NCI-H524 (cell line): ENCODE data around the gene REX1BD.
A peak's percentile ranks its signal among the peaks of the same experiment; 100 is the strongest.
"Not testable (repeated sequence)": the region's sequence is repeated elsewhere in the genome, so short reads cannot be mapped to it uniquely, and the experiment has no call there.

Source experiments
- DNase-seq, 2 experiments: peaks; one replicate each; lab custom pipeline; 2025; lab: John Stamatoyannopoulos, UW

REX1BD gene

DNA sequence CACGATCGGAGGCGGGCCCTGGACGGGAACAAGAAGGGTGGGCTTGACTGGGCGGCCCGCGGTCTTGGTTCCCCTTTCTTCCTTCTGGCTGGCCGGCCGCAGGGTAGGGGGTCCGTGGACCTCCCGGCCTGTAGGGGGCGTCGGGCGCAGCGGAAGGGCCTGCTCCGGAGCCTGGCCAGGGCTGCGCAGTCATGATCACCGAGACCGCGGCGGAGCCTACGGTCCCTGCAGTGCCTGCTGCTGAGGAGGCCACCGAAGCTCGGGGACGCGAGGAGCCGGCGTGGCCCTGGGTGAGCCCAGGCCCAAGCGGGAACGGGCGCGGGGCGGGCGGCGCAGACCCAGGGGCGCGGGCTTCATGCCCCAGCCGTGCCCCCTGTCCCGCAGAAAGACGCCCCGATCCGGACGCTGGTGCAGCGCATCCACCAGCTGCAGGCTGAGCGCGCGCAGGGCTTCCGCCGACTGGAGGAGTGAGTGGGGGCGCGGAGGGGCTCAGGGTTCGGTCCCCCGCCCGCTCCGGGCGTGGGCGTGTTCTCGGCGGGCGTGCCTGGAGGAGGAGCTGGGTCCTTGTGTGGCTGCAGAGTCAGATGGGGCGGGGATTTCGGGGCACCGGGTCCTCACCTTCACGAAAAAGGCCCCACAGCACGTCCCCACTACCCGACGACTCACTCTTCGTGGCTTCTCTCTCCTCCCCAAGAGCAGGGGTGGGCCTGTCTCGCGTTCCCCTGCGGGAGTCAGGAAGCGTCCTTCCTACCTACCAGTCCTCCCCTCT lies at the start of gene REX1BD:
REX1BD (plus strand) TSS at position 188 of the 769 bp plus-strand sequence; CDS start at position 192, 4 bp downstream.
- peak; percentile 87 for DNase-seq

DNA sequence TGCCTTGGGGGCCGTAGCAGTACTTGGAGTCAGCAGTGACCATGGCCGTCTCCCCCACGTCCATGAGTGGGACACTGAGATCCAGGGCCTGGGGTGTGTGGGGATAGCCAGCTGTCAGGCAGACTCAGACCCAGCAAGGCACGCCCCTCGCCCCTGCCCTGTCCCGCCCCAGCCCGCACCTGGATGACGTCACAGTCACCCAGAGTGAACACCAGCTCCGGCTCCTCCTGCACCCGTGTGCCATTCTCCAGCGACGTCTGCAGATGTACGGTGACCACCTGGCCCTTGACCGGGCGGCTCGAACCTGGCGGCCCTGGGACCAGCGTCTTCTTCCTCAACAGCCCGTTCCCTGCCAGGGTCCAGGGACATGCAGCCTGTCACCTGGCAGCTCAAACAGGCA lies 49.2 kb upstream of the REX1BD start:
- no peak for DNase-seq

DNA sequence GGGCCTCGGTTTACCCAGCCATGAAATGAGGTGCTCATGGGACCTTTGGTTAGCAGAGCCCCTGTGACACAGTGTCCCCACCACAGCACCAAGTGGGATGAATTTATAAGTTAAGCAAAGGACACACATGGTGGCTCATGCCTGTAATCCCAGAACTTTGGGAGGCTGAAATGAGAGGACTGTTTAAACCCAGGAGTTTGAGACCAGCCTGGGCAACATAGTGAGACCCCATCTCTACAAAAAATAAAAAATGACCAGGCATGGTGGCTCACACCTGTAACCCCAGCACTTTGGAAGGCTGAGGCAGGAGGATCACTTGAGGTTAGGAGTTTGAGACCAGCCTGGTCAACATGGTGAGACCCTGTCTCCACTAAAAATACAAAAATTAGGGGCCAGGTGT lies 48.4 kb upstream of the REX1BD start:
- DNase-seq = not testable (repeated sequence)

DNA sequence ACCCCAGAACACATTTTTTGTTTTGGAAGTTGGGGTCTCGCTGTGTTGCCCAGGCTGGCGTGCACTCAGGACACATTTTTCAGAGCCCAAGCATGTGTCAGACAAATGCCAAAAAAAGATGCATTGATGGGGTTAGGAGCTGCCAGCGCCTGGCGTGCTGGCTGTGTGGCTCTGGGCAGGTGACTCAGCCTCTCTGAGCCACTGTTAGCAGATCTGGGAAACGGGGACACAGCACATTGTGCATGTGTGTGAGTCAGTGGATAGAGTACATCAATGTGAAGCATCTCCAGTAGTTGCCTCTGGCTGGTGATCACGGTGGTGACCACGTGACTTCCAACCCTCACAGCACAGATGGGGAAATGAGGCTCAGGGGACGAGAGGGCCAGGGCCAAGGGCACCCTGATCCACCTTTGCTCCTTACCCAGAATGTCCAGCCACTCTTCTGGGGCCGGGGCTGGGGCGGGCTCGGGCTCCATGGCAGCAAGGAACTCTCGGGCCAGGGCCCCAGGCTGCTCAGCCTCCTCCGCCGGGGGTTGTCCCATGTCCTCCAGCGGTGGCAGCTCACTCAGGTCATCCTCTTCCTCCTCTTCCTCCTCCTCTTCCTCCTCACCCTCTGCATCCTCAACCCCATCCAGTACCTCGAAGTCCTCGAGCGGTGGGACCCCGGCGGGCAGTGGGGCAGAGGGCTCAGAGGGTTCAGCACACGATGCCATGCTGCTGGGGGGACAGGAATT lies 47.2 kb upstream of the REX1BD start:
- DNase-seq = no peak

DNA sequence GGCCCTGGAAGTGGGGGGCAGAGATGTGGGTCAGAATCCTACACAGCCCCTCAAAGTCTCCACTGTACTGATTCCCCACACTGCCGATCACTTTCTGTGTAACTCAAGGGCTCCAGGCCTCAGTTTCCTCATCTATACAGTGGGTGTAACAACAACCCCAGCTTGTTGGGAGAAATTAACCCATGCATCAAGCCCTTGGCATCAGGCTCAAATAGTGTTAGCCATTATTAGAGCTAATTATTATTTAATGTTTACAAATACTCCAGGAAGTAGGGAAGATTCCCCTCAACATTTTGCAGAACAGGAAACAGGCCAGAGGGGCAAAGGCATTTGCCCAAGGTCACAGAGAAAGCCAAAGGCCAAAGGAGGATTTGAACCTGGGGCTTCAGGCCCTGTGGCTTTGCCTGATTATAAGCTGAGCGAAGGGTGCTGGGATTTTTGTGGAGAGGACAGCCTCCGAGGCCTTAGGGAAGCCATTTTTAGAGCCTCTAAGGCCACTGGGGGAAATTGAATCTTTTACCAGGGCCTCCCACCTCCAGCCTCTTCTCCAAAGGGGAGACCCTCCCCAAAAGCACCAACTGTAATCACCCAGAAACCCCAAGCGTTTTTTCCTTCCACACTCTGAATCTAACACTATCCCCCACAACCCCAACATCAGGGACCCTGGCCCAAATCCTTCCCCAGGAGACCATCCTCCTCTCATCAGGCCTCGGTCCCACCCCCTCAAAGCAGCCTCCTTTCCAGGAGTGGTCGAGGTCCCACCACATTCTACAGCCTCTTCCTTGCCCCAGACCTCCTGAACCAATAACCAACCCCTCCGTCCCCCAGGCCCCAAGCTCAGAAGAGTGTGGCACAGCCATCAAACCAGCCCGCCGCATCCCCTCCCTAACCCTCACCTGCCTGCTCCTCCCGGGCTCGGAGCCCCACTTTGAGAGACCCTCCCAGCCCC lies 46.3 kb upstream of the REX1BD start:
- peak in 1 of 2 experiments; percentile 37 for DNase-seq

DNA sequence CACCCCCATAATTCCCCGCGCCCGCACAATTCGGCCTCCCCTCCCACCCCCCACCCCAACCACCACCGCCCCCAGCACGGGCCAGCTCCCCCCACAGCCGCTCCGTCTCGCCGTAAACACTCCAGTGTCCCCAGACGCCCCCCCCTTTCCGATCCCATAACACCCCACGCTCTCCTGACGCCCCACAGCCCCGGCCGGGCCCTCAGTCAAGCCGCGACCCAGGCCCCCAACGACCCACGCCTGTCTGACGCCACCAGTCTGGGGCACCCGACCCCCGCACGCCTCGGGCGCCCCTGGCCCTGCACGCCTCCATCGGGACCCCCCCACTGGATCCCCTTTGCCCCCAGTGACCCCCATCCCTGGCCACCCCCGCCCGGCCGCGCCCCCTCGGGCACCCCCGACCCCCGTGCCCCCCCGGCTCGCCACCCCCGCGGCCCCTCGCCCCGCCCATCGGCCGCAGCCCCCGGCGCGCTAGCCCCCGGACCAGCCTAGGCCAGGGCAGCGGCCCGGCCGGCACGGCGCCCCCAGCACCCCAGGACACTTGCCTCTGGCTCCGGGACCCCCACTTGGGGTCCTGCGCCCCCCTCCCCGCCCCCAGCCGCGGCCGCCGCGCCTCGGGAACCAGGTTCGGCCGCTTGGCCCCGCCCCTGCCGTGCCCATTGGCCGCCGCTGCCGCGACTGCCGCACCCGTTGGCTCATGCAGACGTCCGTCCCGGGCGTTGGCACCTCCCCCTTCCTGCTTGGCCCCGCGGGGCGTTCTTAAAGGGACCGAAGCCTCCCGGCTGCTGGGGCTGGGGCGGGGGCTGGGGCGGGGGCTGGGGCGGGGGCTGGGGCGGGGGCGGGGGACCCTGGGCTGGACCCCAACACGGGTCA lies 45.4 kb upstream of the REX1BD start, which contains the start of gene FKBP8:
FKBP8 (minus strand) TSS at position 633 of the 873 bp plus-strand sequence. CDS start 1,603 bp downstream, outside the sequence.
- peak; percentile 70 to 89 for DNase-seq

DNA sequence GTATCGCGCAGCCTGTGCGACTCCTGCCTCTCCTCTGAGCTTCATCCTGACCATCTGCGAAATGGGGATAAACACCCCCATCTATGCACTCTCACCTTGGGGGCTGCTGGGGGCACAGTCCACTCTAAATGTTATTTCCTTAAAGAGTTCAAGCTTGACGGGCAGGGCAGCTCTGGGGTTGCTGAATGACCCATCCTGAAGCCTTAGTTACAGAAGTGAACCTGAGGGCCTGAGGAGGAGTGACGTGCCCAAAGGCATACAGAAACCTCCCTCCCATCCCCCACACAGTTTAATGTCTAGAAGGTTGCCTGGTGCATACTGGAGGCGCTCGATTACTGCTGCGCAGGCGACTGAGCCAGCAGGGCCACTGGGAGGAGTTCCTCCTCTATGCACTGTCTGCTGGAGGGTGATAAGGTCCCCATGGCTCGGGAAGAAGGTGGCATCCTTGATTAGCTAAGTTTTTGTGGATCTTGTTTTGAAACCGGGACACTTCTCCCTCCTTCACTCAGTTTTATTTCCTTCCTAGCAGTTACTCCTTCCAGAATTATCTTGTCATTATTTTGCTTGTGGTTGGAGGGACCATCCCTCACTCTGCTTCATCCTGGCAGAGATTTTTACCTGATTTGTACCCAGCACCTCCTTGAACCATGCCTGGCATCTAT lies 44.7 kb upstream of the REX1BD start:
- peak; percentile 50 to 77 for DNase-seq

DNA sequence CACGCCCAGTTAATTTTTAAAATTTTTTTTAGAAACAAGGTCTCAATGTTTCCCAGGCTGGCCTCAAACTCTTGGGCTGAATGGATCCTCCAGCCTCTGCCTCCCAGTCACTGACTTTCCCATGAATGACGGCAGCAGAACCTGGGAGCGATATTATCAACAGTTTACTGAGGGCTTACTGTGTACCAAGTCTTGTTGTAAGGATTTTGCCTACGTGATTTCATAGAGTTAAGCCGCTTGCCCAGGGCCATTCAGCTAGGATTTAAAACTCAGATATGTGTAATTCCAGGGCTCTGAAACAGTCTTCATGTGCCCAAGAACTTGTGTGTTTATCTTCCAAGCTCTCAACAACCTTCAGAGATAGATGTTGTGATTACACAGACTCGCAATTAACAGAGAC lies 37.0 kb upstream of the REX1BD start:
- DNase-seq = peak in 1 of 2 experiments; percentile 57

DNA sequence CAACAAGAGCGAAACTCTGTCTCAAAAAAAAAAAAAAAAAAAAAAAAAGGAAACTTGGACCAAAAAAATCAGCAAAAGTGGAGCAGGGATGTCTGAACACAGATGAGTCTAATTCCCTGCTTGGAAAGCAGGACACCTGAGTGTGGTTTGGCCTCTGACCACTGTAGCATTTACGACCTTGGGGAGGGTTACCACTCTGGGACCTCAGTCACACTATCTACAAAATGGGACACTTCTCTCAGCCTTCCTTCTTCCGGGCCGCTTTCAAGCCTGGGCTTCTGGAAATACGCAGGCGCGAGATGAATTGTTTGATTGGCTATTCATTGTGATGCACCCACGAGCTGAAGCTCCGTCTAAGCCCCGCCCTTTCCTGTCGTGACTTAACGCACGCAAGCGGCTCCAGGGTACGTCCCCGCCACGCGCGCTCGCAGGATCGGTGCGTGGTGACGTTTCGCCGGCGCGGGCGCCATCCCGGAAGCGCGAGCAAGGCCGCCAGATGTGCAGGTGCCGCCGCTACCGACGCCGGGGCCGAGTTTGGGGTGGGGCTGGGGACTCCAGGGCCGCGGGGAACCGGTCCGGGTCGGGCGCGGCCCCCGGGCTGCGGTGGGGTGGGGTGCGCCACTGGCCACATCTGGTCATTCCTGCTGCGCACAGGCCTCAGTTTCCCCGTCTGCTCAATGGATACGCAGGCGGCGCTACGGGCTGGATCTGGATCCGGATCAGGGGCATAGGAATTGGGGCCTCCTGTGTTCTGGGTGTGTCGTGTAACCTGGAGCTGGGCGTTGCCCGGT lies 31.0 kb upstream of the REX1BD start, which contains the start of gene KXD1:
KXD1 (plus strand) TSS at position 460 of the 791 bp plus-strand sequence. CDS start 4,187 bp downstream, outside the sequence.
- DNase-seq = peak; percentile 97 to 99

DNA sequence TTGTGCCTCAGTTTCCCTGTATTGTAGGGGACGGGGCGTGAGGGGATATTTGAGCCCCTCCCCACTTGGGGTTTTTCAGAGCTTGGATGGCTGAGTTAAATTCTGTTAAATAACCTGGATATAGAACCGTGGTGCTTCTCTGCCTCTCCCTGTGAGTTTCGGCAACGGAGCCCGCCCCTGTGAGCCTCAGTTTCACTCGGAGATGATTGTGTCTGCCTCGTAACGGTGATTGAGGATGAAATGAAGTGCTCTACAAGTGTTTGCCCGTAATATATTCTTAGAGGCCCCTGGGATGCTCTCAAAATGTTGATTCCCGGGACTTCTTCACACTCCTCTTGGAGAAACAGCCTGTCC lies 30.4 kb upstream of the REX1BD start:
- peak in 1 of 2 experiments; percentile 4 for DNase-seq

DNA sequence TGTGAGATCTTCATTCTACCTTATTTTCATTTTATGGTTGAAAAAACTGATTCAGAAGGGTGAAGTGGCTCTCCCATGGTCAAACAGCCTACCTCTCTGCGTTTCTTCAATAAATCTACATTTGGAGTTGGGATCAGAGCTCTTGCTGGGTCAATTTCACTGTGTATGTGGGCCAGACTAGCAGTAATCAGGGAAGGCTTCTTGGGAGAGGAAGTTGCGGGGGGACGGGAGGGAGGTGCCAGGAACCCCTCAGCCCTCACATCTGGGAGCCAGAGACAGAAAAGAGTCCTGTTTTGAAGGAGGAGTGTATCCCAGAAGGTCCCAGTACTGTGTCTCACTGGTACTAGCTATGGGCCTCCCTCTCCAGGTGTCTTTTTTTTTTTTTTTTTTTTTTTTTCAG lies 30.0 kb upstream of the REX1BD start:
- no peak for DNase-seq

DNA sequence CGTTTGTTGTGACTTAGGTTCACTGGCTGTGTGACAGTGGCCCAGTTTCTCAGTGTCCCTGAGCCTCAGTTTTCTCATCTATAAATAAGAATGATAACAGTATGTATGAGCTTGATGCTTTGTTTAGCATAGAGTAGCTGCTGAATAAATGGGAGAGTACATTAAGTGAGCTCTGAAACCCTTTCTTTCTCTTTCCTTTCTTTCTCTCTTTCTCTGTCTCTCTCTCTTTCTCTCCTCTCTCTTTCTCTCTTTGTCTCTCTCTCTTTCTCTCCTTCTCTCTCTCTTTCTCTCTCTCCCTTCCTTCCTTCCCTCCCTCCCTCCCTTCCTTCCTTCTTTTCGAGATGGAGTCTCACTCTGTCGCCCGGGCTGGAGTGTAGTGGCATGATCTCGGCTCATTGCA lies 28.9 kb upstream of the REX1BD start:
- DNase-seq = no peak

DNA sequence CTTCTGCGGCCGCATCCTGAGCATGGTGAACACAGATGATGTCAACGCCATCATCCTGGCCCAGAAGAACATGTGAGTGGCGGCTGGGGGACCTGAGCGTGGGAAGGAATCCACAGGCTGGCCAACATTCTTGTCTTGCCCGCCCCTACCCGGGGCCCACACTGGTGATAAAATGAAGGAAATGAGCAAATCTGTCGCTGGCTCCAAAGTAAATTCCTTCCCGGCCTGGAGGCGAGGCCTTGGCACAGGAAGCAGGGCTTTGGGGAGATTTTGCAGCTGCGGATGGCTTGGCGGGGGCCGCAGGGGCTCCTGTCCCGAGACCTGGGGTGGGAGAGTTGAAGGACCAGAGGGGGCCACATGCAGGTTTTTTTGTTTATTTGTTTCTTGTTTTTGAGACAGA lies 26.5 kb upstream of the REX1BD start:
- DNase-seq = no peak

DNA sequence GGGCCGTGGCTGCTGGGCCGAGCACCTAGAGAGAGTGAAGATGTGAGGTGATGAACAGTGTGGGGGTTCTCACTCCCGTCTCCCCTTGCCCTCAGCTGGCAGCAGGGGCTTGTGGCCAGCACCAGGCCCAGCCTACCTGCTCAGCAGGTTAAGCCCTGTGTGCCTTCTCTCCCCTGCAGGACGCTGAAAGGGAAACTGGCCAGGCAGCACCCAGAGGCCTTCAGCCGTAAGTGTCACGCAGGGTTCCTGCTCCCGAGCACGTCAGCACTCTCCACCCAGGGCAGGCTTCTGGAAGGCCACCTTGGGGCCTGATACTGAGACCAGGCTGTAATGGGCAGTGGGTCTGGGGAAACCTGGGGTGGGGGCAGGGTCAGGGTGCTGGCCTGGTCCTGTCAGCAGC lies 21.6 kb upstream of the REX1BD start:
- DNase-seq = no peak

DNA sequence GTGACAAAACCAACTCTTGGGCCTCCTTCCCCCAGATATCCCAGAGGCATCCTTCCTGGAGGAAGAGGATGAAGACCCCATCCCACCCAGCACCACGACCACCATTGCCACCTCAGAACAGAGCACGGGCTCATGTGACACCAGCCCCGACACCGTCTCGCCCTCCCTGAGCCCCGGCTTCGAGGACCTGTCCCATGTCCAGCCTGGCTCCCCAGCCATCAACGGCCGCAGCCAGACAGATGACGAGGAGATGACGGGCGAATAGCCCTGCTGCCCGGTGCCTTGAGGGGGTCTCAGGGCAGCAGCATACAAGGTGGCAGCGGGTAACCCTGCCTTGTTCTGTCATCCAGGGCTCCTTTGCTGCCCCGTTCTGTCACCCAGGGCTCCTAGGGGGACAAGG lies 20.2 kb upstream of the REX1BD start:
- no peak for DNase-seq

DNA sequence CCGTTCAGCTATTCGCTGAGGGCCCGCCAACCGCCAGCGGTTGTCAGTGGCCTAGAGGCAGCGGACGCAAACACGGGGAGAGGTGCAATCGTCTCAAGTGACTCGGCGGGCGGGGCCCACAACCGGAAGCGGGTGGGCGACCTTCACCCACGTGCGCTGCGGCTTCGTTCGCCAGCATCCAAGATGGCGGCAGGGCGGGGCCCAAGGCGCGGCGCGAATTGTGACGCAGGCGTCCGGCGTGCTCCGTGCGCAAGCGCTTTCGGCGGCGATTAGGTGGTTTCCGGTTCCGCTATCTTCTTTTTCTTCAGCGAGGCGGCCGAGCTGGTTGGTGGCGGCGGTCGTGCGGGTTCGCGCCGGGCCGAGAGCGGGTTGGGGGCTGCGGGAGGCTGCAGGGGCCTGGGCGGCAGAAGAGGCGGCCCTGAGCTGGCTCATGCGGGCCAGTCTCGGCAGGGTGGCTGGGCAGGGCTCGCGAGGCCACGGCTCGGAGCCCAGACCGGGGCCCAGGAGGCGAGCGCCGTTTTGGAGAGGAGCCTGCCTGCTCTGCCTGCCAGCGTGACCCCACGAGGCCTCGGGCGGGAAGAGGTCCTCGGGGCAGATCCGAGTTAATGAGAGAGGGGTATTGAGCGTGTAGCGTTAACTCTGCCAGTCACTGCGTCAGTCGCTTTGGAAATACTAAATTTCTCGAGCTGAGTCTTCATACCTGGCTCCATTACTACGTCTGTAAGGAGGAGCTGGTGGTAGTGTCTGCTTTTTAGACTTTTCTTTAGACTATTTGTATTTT lies 16.8 kb upstream of the REX1BD start, which contains the start of gene UBA52:
UBA52 (plus strand) TSS at position 294 of the 781 bp plus-strand sequence. CDS start 1,444 bp downstream, outside the sequence.
- peak; percentile 99 for DNase-seq

DNA sequence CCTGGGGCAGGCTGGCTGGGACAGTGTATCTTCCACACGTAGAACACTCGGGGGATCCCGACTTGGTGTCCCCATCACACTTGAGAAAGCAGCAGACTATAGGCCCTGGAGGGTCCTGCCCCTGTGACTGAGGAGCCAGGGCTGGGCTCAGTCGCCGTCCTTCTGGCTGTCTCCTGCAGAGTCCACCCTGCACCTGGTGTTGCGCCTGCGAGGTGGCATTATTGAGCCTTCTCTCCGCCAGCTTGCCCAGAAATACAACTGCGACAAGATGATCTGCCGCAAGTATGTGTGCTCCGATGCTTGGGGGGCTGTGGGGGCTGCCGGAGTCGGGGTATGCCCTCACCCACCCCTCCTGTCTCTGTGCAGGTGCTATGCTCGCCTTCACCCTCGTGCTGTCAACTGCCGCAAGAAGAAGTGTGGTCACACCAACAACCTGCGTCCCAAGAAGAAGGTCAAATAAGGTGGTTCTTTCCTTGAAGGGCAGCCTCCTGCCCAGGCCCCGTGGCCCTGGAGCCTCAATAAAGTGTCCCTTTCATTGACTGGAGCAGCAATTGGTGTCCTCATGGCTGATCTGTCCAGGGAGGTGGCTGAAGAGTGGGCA lies 13.8 kb upstream of the REX1BD start:
- DNase-seq = no peak

DNA sequence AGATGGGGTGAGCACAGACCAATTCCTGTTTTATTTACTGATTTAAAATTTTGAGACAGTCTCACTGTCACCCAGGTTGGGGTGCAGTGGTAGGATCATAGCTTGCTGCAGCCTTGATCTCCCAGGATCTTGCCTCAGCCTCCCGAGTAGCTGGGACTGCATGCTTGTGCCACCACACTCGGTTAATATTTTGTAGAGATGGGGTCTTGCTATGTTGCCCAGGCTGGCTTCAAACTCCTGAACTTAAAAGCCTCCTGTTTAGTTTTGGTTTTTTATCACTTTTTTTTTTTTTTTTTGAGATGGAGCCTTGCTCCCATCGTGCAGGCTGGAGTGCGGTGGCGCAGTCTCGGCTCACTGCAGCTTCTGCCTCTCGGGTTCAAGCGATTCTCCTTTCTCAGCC lies 12.2 kb upstream of the REX1BD start:
- no peak for DNase-seq
